Ectodermal cell (in vitro differentiated cells): ENCODE results near the gene SERPINB1.
"Not testable (repeated sequence)": the region's sequence is repeated elsewhere in the genome, so short reads cannot be mapped to it uniquely, and the experiment has no call there.

Experiments used
- H3K27ac ChIP-seq: 2 replicates; pipeline ENCODE4 v1.7.0; 2013; ENCODE audit warnings: mild to moderate bottlenecking, low read depth, low read length; ENCODE audit not compliant: insufficient read depth, poor library complexity, severe bottlenecking
- H3K27me3 ChIP-seq: 2 replicates; pipeline ENCODE4 v1.7.0; 2013; ENCODE audit warnings: mild to moderate bottlenecking, low read length; ENCODE audit not compliant: insufficient read depth, control insufficient read depth, poor library complexity, severe bottlenecking
- H3K36me3 ChIP-seq: one replicate; pipeline ENCODE4 v1.7.0; 2013; ENCODE audit warnings: low read length; ENCODE audit not compliant: control insufficient read depth, insufficient read depth
- H3K4me1 ChIP-seq: one replicate; pipeline ENCODE4 v1.7.0; 2013; ENCODE audit warnings: low read length; ENCODE audit not compliant: control insufficient read depth, insufficient read depth
- H3K4me3 ChIP-seq: 2 replicates; pipeline ENCODE4 v1.7.0; 2013; ENCODE audit warnings: low read depth, low read length, control low read depth; ENCODE audit not compliant: insufficient read depth
- H3K9me3 ChIP-seq: 2 replicates; pipeline ENCODE4 v1.7.0; 2013; ENCODE audit warnings: mild to moderate bottlenecking, low read length, moderate library complexity; ENCODE audit not compliant: control insufficient read depth
- WGBS, 2 experiments: methylation state at CpG; one replicate each; pipeline ENCODE4 v1.1.7; 2013; ENCODE audit warnings: missing lambda C conversion rate in 2 of 2; 5-methylcytosine and 5-hydroxymethylcytosine counted together

The SERPINB1 gene

DNA sequence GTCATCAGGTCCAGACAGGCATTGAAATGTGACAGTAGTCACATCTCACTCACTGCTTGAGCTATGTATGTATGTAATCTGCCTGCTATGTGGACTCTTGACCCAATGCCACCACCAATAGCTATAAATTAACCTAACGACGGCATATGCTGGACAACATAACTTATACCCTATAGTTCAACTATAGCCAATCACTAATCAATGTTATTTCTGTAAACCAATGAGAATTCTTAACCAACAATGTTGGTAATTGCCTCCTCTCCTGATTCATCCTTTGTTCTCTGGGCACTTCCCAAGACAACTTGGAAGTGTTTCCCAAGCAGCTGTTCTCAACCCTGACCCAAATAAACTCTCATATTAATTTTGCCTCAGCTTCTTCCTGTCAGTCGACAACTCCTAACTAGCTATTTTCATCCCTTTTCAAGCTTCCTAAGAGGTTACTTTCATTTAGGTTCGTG, 24.1 kb upstream of the SERPINB1 start:
- Histone ChIP-seq H3K4me1 (peaks cover 5% of the 10 kb centered on the region), H3K36me3 (no peaks in the 10 kb centered on the region), H3K4me3 (no peak overlapping the region), H3K9me3 (no peaks in the 10 kb centered on the region), H3K27ac (no peak overlapping the region), H3K27me3 (no peaks in the 10 kb centered on the region)
- WGBS, 2 experiments = 60 to 67% methylated on average over 3 to 4 of the region's 4 CpGs

GRCh38 chr6:2865270-2865669, 23.6 kb upstream of the SERPINB1 start:
- no peak overlapping the region for H3K27ac ChIP-seq
- WGBS, 2 experiments = 73 to 76% methylated on average over 7 of the region's 7 CpGs

DNA sequence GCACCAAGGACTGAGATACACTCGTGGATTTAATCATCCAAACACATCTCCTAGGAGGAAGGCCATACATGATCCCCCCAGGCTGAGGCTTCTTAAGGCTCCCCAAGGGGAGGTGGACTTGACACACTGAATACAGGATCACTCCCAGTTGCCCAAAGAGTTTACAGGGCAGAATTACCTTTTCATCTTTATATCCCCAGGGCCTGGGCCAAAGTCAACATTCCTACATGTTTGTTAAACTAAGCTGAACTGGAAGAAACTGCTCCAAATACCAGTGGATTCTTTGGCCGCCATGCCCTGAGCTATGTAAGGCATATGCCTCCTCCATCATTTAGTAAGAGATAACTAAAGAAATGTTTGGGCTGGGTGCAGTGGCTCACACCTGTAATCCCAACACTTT, 22.2 kb upstream of the SERPINB1 start:
- 79 to 89% methylated on average over 2 of the region's 2 CpGs for WGBS, 2 experiments
- no peaks in the 10 kb centered on the region for H3K27me3 ChIP-seq

More at GRCh38 chr6:2865270-2865669, 23.6 kb upstream of the SERPINB1 start:
- peaks cover 5% of the 10 kb centered on the region for H3K4me1 ChIP-seq
- H3K9me3 ChIP-seq = no peaks in the 10 kb centered on the region
- no peak overlapping the region for H3K4me3 ChIP-seq
- H3K36me3 ChIP-seq = no peaks in the 10 kb centered on the region
- H3K27me3 ChIP-seq = no peaks in the 10 kb centered on the region

DNA sequence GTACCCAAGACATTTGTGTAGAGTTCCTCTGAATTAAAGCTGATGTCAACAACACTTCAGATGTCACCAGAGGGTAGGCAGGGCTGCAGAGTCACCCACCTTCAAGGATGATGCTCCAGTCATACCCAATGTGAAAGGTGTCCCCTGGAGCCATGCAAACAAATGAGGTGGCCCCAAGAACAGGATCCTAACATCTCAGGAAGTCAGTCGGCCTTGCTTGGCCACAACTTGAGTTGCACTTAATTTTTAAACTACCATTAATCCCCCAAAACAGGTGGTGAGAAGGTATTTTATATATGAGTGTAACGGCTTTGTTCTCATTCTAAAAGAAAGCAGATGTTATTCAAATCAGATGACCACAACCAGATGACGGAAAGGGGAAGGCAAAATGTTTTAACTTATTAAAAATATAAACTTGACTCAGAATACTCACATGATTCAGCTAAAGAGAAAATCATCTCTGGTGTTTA, 21.1 kb upstream of the SERPINB1 start:
- Histone ChIP-seq H3K27ac (no peak overlapping the region), H3K36me3 (no peaks in the 10 kb centered on the region), H3K9me3 (no peaks in the 10 kb centered on the region), H3K4me1 (peaks cover 5% of the 10 kb centered on the region), H3K4me3 (no peak overlapping the region), H3K27me3 (no peaks in the 10 kb centered on the region)
- WGBS, 2 experiments = 100% methylated on average over 2 of the region's 3 CpGs; no CpG with 5 or more reads in 1 of the 2 experiments

More for the DNA sequence above, 22.2 kb upstream of the SERPINB1 start:
- Histone ChIP-seq H3K4me1 (peaks cover 5% of the 10 kb centered on the region), H3K4me3 (no peak overlapping the region), H3K27ac (no peak overlapping the region), H3K9me3 (no peaks in the 10 kb centered on the region), H3K36me3 (no peaks in the 10 kb centered on the region)

GRCh38 chr6:2861822-2862164, 20.1 kb upstream of the SERPINB1 start:
- WGBS, 2 experiments = 93 to 100% methylated on average over 1 of the region's 1 CpG
- Histone ChIP-seq H3K27ac (no peak overlapping the region), H3K9me3 (no peaks in the 10 kb centered on the region), H3K36me3 (no peaks in the 10 kb centered on the region), H3K4me1 (peaks cover 5% of the 10 kb centered on the region), H3K4me3 (no peak overlapping the region), H3K27me3 (no peaks in the 10 kb centered on the region)

DNA sequence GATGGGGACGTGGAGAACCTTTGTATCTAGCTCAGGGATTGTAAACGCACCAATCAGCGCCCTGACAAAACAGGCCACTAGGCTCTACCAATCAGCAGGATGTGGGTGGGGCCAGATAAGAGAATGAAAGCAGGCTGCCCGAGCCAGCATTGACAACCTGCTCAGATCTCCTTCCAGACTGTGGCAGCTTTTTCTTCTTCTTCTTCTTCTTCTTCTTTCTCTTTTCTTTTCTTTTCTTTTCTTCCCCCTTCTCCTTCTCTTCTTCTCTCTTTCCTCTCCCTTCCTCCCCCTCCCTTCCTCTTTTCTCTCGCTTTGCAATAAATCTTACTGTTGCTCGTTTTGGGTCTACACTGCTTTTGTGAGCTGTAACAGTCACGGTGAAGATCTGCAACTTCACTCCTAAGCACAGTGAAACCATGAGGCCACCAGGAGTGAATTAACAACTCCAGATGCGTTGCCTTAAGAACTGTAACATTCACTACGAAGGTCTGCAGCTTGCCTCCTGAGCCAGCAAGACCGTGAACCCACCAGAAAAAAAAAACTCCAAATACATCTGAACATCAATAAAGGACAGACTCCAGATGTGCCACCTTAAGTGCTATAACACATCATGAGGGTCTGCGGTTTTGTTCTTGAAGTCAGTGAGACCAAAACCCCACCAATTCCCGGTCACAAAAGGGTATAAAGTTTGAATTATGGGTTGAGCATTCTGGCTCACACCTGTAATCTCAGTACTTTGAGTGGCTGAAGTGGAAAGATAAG, 19.6 kb upstream of the SERPINB1 start:
- no peak overlapping the region for H3K27ac ChIP-seq
- H3K27me3 ChIP-seq = no peaks in the 10 kb centered on the region
- no peak overlapping the region for H3K4me3 ChIP-seq
- H3K4me1 ChIP-seq = peaks cover 5% of the 10 kb centered on the region
- H3K36me3 ChIP-seq = no peaks in the 10 kb centered on the region
- WGBS, 2 experiments = 91 to 92% methylated on average over 12 of the region's 12 CpGs
- no peaks in the 10 kb centered on the region for H3K9me3 ChIP-seq

DNA sequence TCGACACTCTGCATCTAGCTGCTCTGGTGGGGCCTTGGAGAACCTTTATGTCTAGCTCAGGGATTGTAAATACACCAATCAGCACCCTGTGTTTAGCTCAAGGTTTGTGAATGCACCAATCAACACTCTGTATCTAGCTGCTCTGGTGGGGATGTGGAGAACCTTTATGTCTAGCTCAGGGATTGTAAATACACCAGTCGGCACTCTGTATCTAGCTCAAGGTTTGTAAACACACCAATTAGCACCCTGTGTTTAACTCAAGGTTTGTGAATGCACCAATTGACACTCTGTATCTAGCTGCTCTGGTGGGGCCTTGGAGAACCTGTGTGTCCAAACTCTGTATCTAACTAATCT, 19.0 kb upstream of the SERPINB1 start:
- H3K9me3 ChIP-seq, H3K4me1 ChIP-seq, H3K36me3 ChIP-seq, H3K27ac ChIP-seq, H3K27me3 ChIP-seq, H3K4me3 ChIP-seq: not testable (repeated sequence)
- 93 to 94% methylated on average over 2 of the region's 2 CpGs for WGBS, 2 experiments

- H3K9me3 ChIP-seq, H3K36me3 ChIP-seq, H3K4me3 ChIP-seq, H3K27ac ChIP-seq, H3K27me3 ChIP-seq: not testable (repeated sequence)
- 94 to 96% methylated on average over 41 to 42 of the region's 42 CpGs for WGBS, 2 experiments
- H3K4me1 ChIP-seq = peaks cover 13% of the 10 kb centered on the region
These were observed 18.4 kb upstream of the SERPINB1 start for GRCh38 chr6:2859798-2860705.

DNA sequence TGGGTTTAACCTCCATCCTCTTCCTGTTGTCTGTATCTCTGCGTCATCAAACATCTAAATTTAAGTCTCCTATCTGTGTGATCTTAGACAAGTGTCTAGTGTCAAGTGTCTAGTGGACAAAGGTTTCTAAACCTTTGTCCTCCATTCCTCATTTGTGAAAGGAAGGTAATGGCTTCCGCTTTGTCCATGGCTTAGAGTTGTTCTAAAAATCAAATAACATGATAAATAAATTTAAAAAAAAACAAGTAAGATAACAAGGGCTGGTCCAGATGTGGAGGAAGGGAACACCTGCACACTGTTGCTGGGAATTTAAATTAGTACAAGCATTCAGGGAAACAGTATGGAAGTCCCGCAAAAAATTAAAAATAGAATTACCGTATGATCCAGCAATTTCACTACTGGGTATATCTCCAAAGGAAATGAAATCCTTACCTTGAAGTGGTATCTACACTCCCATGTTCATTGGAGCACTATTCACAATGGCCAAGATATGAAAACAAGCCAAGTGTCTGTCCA, 17.6 kb upstream of the SERPINB1 start:
- peaks cover 21% of the 10 kb centered on the region for H3K4me1 ChIP-seq
- no peak overlapping the region for H3K27ac ChIP-seq
- H3K36me3 ChIP-seq = no peaks in the 10 kb centered on the region
- WGBS, 2 experiments = 96 to 98% methylated on average over 3 of the region's 4 CpGs
- H3K4me3 ChIP-seq = no peak overlapping the region
- no peaks in the 10 kb centered on the region for H3K27me3 ChIP-seq
- no peaks in the 10 kb centered on the region for H3K9me3 ChIP-seq
